ENCODE results near the gene INHBB.

Gene INHBB

DNA sequence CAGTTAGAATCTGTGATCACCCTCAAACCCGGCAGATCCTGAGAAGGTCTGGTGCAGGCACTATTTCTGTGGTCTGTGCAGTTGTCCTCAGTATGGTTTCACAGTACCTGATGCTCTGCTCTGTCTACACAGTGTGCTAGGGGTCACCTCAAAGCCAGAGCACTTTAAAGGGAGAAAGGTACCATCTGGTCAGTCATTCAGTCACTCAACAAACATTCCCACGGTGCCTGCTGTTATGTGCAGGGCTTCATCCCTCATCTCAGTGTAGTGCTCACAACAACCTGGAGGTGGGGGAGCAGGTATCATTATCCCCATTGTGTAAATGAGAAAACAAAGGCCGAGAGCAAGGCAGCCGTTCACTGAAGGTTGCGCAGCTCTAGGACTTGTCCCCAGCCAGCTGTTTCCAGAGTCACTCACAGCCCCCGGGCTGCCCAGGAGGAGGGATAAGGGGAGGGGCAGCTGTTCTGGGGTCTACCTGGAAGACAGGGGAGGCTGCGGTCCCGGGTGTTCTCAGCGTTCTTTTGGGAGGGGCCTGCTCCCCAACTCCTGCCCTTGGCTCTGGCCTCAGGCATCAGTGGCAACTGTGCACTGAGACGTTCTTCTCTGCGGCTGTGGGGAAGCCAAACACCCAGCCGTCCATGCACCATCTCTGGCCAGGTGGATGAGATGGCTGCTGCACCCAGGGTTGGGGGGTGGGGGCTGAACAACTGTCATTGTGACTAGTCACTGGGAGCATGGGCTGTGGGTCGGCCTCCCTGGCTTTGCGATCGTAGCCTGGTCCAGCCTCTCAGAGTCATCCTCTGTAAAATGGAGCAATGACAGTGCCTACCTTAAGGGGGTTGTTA is 9.2 kb downstream of the INHBB start:
- DNase-seq (ENCODE audit: low read depth in 1 of 2, low spot score in 1 of 2): no peak

- no peak for DNase-seq (ENCODE audit: low read depth in 1 of 2, low spot score in 1 of 2)
Observed at GRCh38 chr2:120355780-120356266, 9.9 kb downstream of the INHBB start.

DNA sequence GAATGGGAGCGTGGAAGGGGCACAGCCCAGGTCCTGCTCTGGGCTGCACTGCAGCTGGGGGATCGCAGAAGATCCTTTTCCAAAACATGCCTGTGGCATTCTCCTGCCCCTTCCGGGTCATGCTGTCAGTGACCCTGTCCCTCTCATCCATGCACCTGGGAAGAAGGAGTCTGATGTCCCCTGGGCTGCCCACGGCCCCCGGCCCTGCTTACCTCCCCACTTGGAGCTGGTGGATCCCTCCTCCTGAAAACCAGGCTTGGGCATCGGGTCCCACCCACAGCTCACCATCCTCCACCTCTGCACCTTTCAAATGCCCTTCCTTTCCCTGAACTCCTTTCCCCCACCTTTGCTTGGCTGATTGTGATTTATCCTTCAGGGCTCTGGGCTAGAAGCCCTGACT is 11.8 kb downstream of the INHBB start:
- DNase-seq (ENCODE audit: low read depth in 1 of 2, low spot score in 1 of 2): no peak

- no peak for DNase-seq (ENCODE audit: low read depth in 1 of 2, low spot score in 1 of 2)
Observed at GRCh38 chr2:120358734-120359465, 13.0 kb downstream of the INHBB start.

- DNase-seq (ENCODE audit: low read depth in 1 of 2, low spot score in 1 of 2): no peak
Observed at GRCh38 chr2:120360307-120360855, 14.4 kb downstream of the INHBB start.

DNA sequence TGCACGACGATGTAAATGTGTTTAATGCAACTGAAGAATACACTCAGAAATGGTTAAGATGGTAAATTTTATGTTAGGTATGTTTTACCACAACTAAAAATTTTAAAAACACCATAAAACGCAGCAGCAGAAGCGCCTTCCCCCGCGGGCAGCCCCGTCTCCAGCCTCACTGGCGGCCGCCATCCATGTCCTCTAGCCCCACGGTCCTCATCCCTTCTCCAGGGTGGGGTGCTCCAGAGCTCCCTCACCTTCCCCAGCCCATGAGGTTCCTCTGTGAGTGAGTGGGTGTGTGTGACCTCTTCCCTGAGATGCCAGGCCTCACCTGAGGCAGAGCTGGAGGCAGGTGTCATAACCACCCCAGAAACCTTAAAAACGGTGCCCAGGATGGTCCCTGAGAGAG is 17.0 kb downstream of the INHBB start:
- DNase-seq (ENCODE audit: low read depth in 1 of 2, low spot score in 1 of 2): no peak

GRCh38 chr2:120365236-120365793 is 19.4 kb downstream of the INHBB start:
- DNase-seq (ENCODE audit: low read depth in 1 of 2, low spot score in 1 of 2): no peak

GRCh38 chr2:120366698-120367097 is 20.8 kb downstream of the INHBB start:
- no peak for DNase-seq (ENCODE audit: low read depth in 1 of 2, low spot score in 1 of 2)

GRCh38 chr2:120367221-120367620 is 21.3 kb downstream of the INHBB start:
- DNase-seq (ENCODE audit: low read depth in 1 of 2, low spot score in 1 of 2): no peak

DNA sequence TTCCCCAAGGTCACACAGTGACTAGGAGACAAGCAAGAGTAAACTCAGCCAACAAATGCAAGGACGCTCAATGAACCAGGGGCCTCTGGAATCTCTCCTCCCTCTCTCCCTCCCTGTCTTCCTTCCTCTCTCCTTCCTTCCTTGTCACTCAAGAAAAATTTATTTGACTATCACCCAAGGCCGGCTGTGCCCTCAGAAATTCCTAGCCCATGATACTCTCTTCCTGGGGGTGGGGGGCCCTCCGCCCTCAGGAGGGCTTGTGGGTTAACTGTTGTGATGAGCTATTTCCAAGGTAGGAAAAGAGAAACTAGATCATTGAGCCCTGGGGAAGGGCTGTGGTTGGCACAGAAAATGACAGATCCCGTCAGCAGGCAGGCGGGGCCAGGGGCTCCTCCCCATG is 21.7 kb downstream of the INHBB start:
- DNase-seq (ENCODE audit: low read depth in 1 of 2, low spot score in 1 of 2): no peak

DNA sequence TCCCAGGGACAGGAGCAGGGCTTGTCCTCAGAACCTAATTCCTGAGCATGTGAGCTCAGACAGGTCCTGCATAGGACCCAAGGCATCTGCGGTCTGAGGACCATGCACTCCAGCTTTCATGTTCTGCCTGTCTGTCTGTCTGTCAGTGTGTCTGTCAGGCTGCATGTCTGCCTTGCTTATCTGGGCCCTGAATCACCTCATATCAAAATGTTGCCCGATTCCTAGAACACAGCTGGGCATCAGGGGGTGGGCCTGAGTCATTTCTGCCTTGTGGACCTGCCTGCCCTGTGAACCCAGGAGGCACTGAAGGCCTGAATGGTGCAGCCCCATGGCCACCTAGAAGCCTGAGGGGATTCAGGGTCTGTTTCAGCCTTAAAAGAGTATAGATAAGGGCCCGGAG is 22.1 kb downstream of the INHBB start:
- no peak for DNase-seq (ENCODE audit: low read depth in 1 of 2, low spot score in 1 of 2)

DNA sequence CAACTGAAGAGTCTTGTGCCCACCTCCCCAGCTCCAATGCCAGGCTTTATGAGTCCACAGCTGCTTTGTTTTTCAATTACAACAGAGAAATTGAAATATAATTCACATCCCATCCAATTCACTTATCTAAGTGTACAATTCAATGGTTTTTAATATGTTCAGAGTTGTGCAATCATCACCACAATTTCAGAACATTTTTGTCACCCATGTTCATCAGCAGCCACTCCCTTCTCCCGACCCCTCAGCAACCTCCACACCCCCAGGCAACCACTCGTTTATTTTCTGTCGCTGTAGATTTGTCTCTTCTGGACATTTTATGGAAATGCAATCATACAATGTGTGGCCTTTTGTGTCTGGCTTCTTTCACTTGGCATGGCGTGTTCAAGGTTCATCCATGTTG is 23.3 kb downstream of the INHBB start:
- no peak for DNase-seq (ENCODE audit: low read depth in 1 of 2, low spot score in 1 of 2)

- no peak for DNase-seq (ENCODE audit: low read depth in 1 of 2, low spot score in 1 of 2)
Observed at GRCh38 chr2:120371969-120372625, 26.2 kb downstream of the INHBB start.

- no peak for DNase-seq (ENCODE audit: low read depth in 1 of 2, low spot score in 1 of 2)
Observed at GRCh38 chr2:120372816-120373215, 26.9 kb downstream of the INHBB start.

- DNase-seq (ENCODE audit: low read depth in 1 of 2, low spot score in 1 of 2): no peak
Observed at GRCh38 chr2:120373424-120373823, 27.5 kb downstream of the INHBB start.

DNA sequence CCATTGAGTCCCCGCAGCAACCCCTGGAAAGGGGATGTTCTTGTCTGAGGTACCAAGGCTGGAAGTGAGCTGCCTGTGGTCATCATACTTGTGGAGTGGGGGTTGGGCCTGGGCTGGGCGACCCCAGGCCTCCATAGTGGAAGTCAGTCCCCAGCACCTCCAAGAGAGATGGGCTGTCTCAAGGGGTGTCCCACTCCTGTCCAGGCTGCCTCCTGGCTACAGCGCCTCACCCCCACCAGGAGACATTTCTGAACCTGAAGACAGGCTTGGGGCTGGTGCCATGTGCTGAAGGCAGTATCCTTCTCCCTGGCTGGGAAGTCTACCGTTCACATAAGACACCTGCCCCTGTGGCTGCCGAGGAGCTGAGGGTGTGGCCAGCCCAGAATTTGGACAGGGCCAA is 28.9 kb downstream of the INHBB start:
- DNase-seq (ENCODE audit: low read depth in 1 of 2, low spot score in 1 of 2): no peak

- DNase-seq (ENCODE audit: low read depth in 1 of 2, low spot score in 1 of 2): no peak
Observed at GRCh38 chr2:120375251-120376020, 29.5 kb downstream of the INHBB start.

DNA sequence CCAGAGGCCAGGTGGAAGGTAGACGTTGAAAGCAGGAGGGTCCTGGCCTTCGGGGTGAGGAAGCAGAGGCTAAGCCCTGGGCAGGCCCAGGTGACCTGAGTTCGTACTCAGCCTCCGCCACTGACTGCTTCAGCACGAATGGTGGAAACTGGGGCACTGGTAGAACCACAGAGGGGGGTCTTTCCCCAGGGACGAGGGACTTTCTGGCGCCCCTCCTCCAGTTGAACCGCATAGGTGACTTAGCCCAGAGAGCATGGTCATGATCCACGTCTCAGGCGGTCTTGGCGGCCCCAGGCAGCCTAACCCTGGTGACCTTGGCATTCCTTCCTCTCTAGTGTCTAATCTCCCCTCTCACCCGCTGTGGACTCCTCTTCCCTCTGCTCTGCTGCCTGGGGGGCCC is 30.2 kb downstream of the INHBB start:
- no peak for DNase-seq (ENCODE audit: low read depth in 1 of 2, low spot score in 1 of 2)

- DNase-seq (ENCODE audit: low read depth in 1 of 2, low spot score in 1 of 2): no peak
Observed at GRCh38 chr2:120376679-120377640, 31.0 kb downstream of the INHBB start.
